Fibroblast of lung (primary cell): ENCODE results near the gene ZNF22. TPM values are rescaled to one million over a fixed set of nuclear protein-coding genes. Genes with fewer than 3 reads are reported as not detected.

Experiments
- DNase-seq, 2 donors: peaks; one replicate each; pipeline versions ENCODE4 v3.0.0 to v3.0.0-alpha.2; 2010; ENCODE audit warnings: low read depth in 2 of 2
- H2AFZ ChIP-seq: 2 replicates; pipeline ENCODE4 v1.5.1; 2012; ENCODE audit warnings: low read length, control low read depth, inconsistent platforms
- H3K27ac ChIP-seq: 2 replicates; pipeline ENCODE4 v1.5.1; 2011; ENCODE audit warnings: low read length, control low read depth; ENCODE audit not compliant: insufficient read depth
- H3K27me3 ChIP-seq: 2 replicates; pipeline ENCODE4 v1.5.1; 2011; ENCODE audit warnings: mild to moderate bottlenecking, low read length; ENCODE audit not compliant: control insufficient read depth, insufficient read depth
- H3K36me3 ChIP-seq: 2 replicates; pipeline ENCODE4 v1.5.1; 2011; ENCODE audit warnings: low read length; ENCODE audit not compliant: control insufficient read depth, insufficient read depth
- H3K4me1 ChIP-seq: 2 replicates; pipeline ENCODE4 v1.5.1; 2011; ENCODE audit warnings: low read length; ENCODE audit not compliant: control insufficient read depth, insufficient read depth; ENCODE audit errors: extremely low read depth
- H3K4me2 ChIP-seq: 2 replicates; pipeline ENCODE4 v1.5.1; 2011; ENCODE audit warnings: low read length, control low read depth; ENCODE audit not compliant: insufficient read depth; ENCODE audit errors: extremely low read depth
- H3K4me3 ChIP-seq, 4 experiments: fragments of 200-600 bp in 1 of 4; sonication (generic) in 1 of 4; replicated peaks in 1 of 4; 2 replicates each; pipeline ENCODE4 v1.5.1; 2011 to 2016; ENCODE audit warnings: low read length in 4 of 4, low read depth in 3 of 4, mild to moderate bottlenecking in 3 of 4, control low read depth in 2 of 4, inconsistent platforms in 1 of 4, mixed read lengths in 1 of 4; ENCODE audit not compliant: insufficient read depth in 1 of 4; ENCODE audit errors: control extremely low read depth in 1 of 4
- H3K79me2 ChIP-seq: 2 replicates; pipeline ENCODE4 v1.5.1; 2012; ENCODE audit warnings: mild to moderate bottlenecking, low read length, inconsistent platforms; ENCODE audit not compliant: control insufficient read depth, insufficient read depth
- H3K9ac ChIP-seq: 2 replicates; pipeline ENCODE4 v1.5.1; 2011; ENCODE audit warnings: mild to moderate bottlenecking, low read length, control low read depth; ENCODE audit not compliant: insufficient read depth
- H3K9me3 ChIP-seq: 2 replicates; pipeline ENCODE4 v1.5.1; 2012; ENCODE audit warnings: low read depth, low read length; ENCODE audit not compliant: control insufficient read depth, insufficient read depth
- H4K20me1 ChIP-seq: 2 replicates; pipeline ENCODE4 v1.5.1; 2011; ENCODE audit warnings: low read length; ENCODE audit not compliant: control insufficient read depth, insufficient read depth; ENCODE audit errors: extremely low read depth
- EZH2 ChIP-seq: IDR thresholded peaks from 2 replicates; pipeline ENCODE4 v1.5.1; 2012; ENCODE audit warnings: low read length, control low read depth, mild to moderate bottlenecking; ENCODE audit errors: missing control alignments
- polyA plus RNA-seq, 2 donors: library from polyadenylated mRNA; depleted of rRNA in 1 of 2; stranded (reverse) in 1 of 2; unstranded in 1 of 2; fragments of >200 nt; gene quantifications; 2 replicates each; pipeline ENCODE4 v1.2.1, GENCODE V29; 2011 to 2012; ENCODE audit warnings: missing spikeins in 1 of 2
- total RNA-seq: library from RNA; depleted of rRNA; stranded (reverse); fragments of >200 nt; gene quantifications from 2 replicates; pipeline ENCODE4 v1.2.1, GENCODE V29; 2014
- TF ChIP-seq, protein P1 (sequence below), 2 donors: IDR thresholded peaks in 1 of 2; conservative IDR thresholded peaks in 1 of 2; 1 replicate in 1 of 2; 2 replicates in 1 of 2; pipeline ENCODE4 v1.5.1; 2011 to 2012; ENCODE audit warnings: low read length in 2 of 2, control low read depth in 1 of 2, inconsistent platforms in 1 of 2, low read depth in 1 of 2, mild to moderate bottlenecking in 1 of 2

Gene ZNF22
- total and polyA plus RNA-seq, 2 donors (not counting 1 experiment from before 2014, with no cell fraction given): 16.0 to 23.0 TPM

GRCh38 chr10:44982496-44982895 lies 18.2 kb upstream of the ZNF22 start:
- Histone ChIP-seq H3K27ac (no peak overlapping the region), H4K20me1 (no peaks in the 10 kb centered on the region), H2AFZ (no peak overlapping the region), H3K9me3 (no peaks in the 10 kb centered on the region), H3K4me3 (no peak overlapping the region), H3K36me3 (peaks cover under 1% of the 10 kb centered on the region), H3K79me2 (peaks cover 5% of the 10 kb centered on the region), H3K4me1 (peaks cover 38% of the 10 kb centered on the region), H3K27me3 (no peaks in the 10 kb centered on the region), H3K9ac (no peak overlapping the region), H3K4me2 (no peak overlapping the region)
- DNase-seq: no peak
- no peak for TF ChIP-seq EZH2
- TF ChIP-seq, protein P1, sequence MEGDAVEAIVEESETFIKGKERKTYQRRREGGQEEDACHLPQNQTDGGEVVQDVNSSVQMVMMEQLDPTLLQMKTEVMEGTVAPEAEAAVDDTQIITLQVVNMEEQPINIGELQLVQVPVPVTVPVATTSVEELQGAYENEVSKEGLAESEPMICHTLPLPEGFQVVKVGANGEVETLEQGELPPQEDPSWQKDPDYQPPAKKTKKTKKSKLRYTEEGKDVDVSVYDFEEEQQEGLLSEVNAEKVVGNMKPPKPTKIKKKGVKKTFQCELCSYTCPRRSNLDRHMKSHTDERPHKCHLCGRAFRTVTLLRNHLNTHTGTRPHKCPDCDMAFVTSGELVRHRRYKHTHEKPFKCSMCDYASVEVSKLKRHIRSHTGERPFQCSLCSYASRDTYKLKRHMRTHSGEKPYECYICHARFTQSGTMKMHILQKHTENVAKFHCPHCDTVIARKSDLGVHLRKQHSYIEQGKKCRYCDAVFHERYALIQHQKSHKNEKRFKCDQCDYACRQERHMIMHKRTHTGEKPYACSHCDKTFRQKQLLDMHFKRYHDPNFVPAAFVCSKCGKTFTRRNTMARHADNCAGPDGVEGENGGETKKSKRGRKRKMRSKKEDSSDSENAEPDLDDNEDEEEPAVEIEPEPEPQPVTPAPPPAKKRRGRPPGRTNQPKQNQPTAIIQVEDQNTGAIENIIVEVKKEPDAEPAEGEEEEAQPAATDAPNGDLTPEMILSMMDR (conservative IDR thresholded peaks at IDR 0.05 in 1 of 2, IDR thresholded peaks at IDR 0.05 in 1 of 2; ENCODE audit: low read depth in 1 of 2, low read length in 2 of 2): no peak

DNA sequence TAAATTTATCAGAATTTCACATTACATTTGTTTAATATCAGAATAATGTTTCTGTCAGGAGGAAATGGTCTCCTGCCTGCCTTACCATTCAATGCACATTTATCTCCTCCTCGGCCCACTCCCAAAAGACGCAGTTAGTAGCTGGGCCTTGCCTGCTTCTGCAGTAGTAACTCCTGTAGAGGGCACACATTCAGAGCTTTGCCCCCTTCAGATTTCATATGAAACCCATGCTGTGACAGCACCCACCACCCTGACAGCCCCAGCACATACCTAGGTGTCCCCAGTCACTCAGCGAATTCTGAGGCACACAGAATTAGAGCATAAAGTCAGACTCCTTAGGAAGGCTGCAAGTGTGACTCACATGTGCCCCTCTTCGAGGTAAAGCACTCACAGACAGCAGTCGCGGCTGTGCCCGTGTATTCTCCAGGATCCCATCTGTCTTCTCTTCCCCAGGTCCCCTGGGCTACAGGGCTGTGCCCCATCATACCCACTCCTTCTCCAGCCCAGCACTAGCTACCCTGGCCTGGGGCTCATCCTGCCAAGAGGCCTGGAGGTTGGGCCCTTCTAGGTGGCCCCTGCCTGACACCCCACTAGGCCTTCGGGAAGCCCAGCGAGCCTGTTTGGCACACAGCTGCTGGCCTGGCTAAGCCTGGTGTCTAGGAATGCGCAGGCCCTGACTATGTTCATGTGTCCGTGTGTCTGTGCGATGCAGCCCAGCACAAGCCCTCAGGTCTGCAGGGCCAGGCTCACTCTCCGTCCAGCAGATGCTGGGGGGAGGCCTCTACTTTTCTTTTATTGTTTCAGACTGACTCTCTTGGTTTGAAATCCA lies 17.4 kb upstream of the ZNF22 start:
- no peak for DNase-seq
- H3K36me3 ChIP-seq: no peaks in the 10 kb centered on the region
- H3K27ac ChIP-seq: no peak overlapping the region
- no peaks in the 10 kb centered on the region for H4K20me1 ChIP-seq
- peaks cover 38% of the 10 kb centered on the region for H3K4me1 ChIP-seq
- no peak for TF ChIP-seq EZH2
- TF ChIP-seq, protein P1 (conservative IDR thresholded peaks at IDR 0.05 in 1 of 2, IDR thresholded peaks at IDR 0.05 in 1 of 2; ENCODE audit: low read depth in 1 of 2, low read length in 2 of 2): no peak
- no peak overlapping the region for H3K4me2 ChIP-seq
- no peak overlapping the region for H3K9ac ChIP-seq
- no peaks in the 10 kb centered on the region for H3K9me3 ChIP-seq
- no peak overlapping the region for H3K4me3 ChIP-seq
- H3K27me3 ChIP-seq: no peaks in the 10 kb centered on the region
- no peak overlapping the region for H2AFZ ChIP-seq
- peaks cover 2% of the 10 kb centered on the region for H3K79me2 ChIP-seq

DNA sequence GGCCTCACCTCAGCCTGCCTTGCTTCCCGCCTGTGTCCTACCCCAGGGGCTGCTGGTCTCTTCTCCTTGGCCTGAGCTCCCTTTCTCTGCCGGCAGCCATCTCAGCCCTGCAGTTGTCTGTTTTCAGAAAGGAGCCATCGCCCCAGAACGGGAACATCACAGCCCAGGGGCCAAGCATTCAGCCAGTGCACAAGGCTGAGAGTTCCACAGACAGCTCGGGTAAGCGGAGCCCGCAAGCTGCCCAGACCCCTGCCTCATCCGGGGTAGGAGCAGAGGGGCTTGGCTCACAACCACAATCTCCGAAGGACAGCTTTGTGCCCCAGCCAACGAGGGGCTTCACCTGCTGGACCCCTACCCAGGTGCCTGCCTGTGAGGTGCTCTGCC lies 16.8 kb upstream of the ZNF22 start:
- H2AFZ ChIP-seq: no peak overlapping the region
- H3K4me1 ChIP-seq: peaks cover 34% of the 10 kb centered on the region
- H3K9me3 ChIP-seq: no peaks in the 10 kb centered on the region
- TF ChIP-seq EZH2: no peak
- TF ChIP-seq, protein P1 (conservative IDR thresholded peaks at IDR 0.05 in 1 of 2, IDR thresholded peaks at IDR 0.05 in 1 of 2; ENCODE audit: low read depth in 1 of 2, low read length in 2 of 2): no peak
- no peaks in the 10 kb centered on the region for H3K36me3 ChIP-seq
- no peaks in the 10 kb centered on the region for H3K79me2 ChIP-seq
- H3K27ac ChIP-seq: no peak overlapping the region
- H3K4me2 ChIP-seq: no peak overlapping the region
- H4K20me1 ChIP-seq: no peaks in the 10 kb centered on the region
- DNase-seq: no peak
- no peak overlapping the region for H3K9ac ChIP-seq
- no peak overlapping the region for H3K4me3 ChIP-seq
- H3K27me3 ChIP-seq: no peaks in the 10 kb centered on the region
